Neural crest cell (in vitro differentiated cells): ENCODE measurements around the gene ZNF557. TPM values are rescaled to one million over a fixed set of nuclear protein-coding genes. Genes with fewer than 3 reads are reported as not detected.
A peak's percentile ranks its signal among the peaks of the same experiment; 100 is the strongest.
"Not testable (repeated sequence)": the region's sequence is repeated elsewhere in the genome, so short reads cannot be mapped to it uniquely, and the experiment has no call there.

Experiments used
- DNase-seq: peaks from one replicate; pipeline ENCODE4 v3.0.0; 2021; ENCODE audit warnings: low read depth, mixed read lengths, low spot score
- H3K27ac Mint-ChIP-seq: one replicate; pipeline ENCODE4 v1.8.0; 2021; ENCODE audit warnings: mild to moderate bottlenecking, mixed read lengths; ENCODE audit not compliant: unreplicated experiment
- H3K27me3 Mint-ChIP-seq: 2 replicates; pipeline ENCODE4 v1.8.0; 2021; ENCODE audit warnings: low read depth, mild to moderate bottlenecking, mixed read lengths
- H3K36me3 Mint-ChIP-seq: 2 replicates; pipeline ENCODE4 v1.8.0; 2021; ENCODE audit warnings: low read depth, mild to moderate bottlenecking, mixed read lengths
- H3K4me1 Mint-ChIP-seq: 2 replicates; pipeline ENCODE4 v1.8.0; 2021; ENCODE audit warnings: mixed read lengths
- H3K4me3 Mint-ChIP-seq: one replicate; pipeline ENCODE4 v1.8.0; 2021; ENCODE audit warnings: mild to moderate bottlenecking, mixed read lengths
- H3K9me3 Mint-ChIP-seq: 2 replicates; pipeline ENCODE4 v1.8.0; 2021; ENCODE audit warnings: mixed read lengths
- long read RNA-seq: library from polyadenylated mRNA; unstranded; transcript quantifications from one replicate; pipeline ENCODE4 v2.0.0, GENCODE V29; 2020
- total RNA-seq: library from RNA; stranded (reverse); gene quantifications from 2 replicates; pipeline ENCODE4 v1.2.1, GENCODE V29; 2021
- TF ChIP-seq, protein P1 (sequence below): fragments of 200-600 bp; sonication (generic); conservative IDR thresholded peaks from 2 replicates; pipeline ENCODE4 v1.5.0; 2021; ENCODE audit warnings: antibody characterized with exemption, mild to moderate bottlenecking

Gene ZNF557
- 13.9 and 14.0 TPM in 2 replicates for total RNA-seq
- long read RNA-seq, full-length matches to known transcripts, result 31 of 38 reads
- long read RNA-seq, partial matches to known transcripts, result 0 of 38 reads
- long read RNA-seq, other reads (novel, unspliced or antisense), result 7 of 38 reads

DNA sequence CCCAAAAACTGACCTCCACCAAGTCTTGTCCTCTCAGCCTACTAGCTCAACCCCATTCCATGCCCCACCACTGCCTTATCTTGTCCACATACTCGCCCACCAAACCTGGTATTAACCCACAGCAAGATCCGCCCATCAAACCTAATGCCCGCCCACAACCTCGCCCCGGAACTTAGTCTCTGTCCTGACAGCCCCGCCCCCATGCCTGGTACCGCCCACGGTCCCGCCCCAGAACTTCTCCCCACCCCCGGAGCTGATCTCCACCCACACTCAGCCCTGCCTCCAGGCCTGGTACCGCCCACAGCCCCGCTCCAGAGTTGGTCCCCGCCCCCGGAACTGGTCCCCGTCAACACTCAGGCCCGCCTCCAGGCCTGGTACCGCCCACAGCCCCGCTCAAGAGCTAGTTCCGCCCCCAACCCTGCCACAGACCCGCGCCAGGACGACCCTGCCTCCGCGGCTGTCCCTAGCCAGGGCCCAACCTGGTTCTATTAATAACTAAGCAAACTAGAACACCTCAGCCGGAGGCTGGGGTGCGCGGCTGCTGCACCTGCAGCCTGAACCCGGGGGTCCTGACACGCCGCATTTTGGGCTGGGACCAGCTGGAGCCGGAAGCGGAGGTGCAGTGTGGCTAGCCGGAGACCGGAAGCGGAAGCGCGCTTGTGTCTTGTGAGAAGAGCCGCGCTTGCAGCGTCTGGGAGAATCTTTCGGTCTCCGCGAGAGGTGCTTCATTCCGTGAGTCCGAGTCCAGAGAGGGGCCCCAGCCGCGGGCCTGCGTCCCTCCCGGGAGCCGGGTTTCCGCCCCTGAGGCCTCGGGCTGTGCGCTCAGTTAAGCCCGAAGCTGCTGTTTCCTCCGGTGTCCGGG is at the start of gene ZNF557:
TSS of gene ZNF557 (plus strand) at position 662 of the 862 bp plus-strand sequence. CDS start 5,372 bp downstream, outside the sequence.
- DNase-seq, result peak; percentile 97
- peak within 1 kb of the TSS; percentile 92 for H3K27ac Mint-ChIP-seq
- peaks cover 12% of the 10 kb centered on the region for H3K4me1 Mint-ChIP-seq
- H3K4me3 Mint-ChIP-seq, result peak within 1 kb of the TSS; percentile 99
- H3K9me3 Mint-ChIP-seq, result peaks cover 3% of the 10 kb centered on the region
- H3K36me3 Mint-ChIP-seq, result peaks cover 15% of the 10 kb centered on the region
- H3K27me3 Mint-ChIP-seq, result peaks cover 8% of the 10 kb centered on the region
- TF ChIP-seq, protein P1, sequence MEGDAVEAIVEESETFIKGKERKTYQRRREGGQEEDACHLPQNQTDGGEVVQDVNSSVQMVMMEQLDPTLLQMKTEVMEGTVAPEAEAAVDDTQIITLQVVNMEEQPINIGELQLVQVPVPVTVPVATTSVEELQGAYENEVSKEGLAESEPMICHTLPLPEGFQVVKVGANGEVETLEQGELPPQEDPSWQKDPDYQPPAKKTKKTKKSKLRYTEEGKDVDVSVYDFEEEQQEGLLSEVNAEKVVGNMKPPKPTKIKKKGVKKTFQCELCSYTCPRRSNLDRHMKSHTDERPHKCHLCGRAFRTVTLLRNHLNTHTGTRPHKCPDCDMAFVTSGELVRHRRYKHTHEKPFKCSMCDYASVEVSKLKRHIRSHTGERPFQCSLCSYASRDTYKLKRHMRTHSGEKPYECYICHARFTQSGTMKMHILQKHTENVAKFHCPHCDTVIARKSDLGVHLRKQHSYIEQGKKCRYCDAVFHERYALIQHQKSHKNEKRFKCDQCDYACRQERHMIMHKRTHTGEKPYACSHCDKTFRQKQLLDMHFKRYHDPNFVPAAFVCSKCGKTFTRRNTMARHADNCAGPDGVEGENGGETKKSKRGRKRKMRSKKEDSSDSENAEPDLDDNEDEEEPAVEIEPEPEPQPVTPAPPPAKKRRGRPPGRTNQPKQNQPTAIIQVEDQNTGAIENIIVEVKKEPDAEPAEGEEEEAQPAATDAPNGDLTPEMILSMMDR, result no peak

DNA sequence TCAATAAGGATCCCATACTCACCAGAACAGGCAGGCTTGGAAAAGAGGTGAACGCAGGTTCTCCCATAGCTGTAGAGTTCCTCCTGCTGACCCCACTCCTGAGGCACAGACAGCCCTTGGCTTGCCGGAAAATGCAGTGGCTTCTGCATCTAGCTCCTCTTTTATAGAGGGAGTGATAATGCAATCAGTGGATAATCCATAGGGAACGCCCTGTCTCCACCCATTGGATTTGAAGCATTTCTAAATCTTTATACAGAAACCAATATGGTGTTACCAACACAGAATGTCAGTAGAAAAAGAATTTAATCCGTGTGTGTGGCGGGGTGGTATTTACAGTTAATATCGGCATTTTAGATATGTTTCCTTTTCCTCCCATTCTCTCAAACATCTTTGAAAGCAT is 48.2 kb upstream of the ZNF557 start, which contains the start of gene MBD3L2B:
TSS of gene MBD3L2B (minus strand) at position 101 of the 400 bp plus-strand sequence. CDS start at position 67, 34 bp downstream.
- not testable (repeated sequence) for DNase-seq, H3K27me3 Mint-ChIP-seq, H3K27ac Mint-ChIP-seq, H3K4me1 Mint-ChIP-seq, H3K36me3 Mint-ChIP-seq, H3K4me3 Mint-ChIP-seq, H3K9me3 Mint-ChIP-seq

DNA sequence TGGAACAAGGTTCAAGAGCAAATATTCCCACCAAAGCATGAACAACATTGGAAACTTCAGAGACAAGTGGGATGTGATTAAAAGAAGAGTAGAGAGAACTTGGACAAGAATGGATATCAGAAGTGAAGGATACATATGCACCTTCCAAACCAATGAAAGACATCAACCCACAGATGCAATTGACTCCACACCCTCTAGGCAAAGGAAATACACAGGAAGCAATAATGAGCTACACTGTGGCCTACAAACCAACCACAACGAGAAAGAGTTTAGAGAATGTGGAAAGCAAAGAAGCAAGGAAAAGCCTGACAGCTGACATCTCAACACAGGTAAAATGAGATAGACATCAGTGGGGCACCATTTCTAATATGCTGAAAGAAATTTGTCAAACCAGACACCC is 40.7 kb upstream of the ZNF557 start:
- H3K36me3 Mint-ChIP-seq, DNase-seq, H3K4me3 Mint-ChIP-seq, H3K9me3 Mint-ChIP-seq, H3K4me1 Mint-ChIP-seq, H3K27me3 Mint-ChIP-seq, H3K27ac Mint-ChIP-seq: not testable (repeated sequence)

DNA sequence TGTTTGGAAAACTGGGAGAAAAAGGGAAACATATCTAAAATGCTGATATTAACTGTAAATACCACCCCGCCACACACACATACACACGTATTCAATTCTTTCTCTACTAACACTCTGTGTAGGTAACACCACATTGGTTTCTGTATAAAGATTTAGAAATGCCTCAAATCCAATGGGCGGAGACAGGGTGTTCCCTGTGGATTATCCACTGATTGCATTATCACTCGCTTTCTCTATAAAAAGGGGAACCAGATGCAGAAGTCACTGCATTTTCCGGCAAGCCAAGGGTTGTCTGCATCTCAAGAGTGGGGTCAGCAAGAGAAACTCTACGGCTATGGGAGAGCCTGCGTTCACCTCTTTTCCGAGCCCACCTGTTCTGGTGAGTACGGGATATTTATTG is 39.2 kb upstream of the ZNF557 start, which contains the start of gene MBD3L5:
TSS of gene MBD3L5 (plus strand) at position 301 of the 400 bp plus-strand sequence. CDS start at position 335, 34 bp downstream.
- H3K4me3 Mint-ChIP-seq, DNase-seq, H3K9me3 Mint-ChIP-seq, H3K27me3 Mint-ChIP-seq, H3K36me3 Mint-ChIP-seq, H3K27ac Mint-ChIP-seq, H3K4me1 Mint-ChIP-seq: not testable (repeated sequence)

DNA sequence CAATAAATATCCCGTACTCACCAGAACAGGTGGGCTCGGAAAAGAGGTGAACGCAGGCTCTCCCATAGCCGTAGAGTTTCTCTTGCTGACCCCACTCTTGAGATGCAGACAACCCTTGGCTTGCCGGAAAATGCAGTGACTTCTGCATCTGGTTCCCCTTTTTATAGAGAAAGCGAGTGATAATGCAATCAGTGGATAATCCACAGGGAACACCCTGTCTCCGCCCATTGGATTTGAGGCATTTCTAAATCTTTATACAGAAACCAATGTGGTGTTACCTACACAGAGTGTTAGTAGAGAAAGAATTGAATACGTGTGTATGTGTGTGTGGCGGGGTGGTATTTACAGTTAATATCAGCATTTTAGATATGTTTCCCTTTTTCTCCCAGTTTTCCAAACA is 29.4 kb upstream of the ZNF557 start, which contains the start of gene MBD3L4:
TSS of gene MBD3L4 (minus strand) at position 101 of the 400 bp plus-strand sequence. CDS start at position 66, 35 bp downstream.
- not testable (repeated sequence) for H3K4me3 Mint-ChIP-seq, DNase-seq, H3K27me3 Mint-ChIP-seq, H3K36me3 Mint-ChIP-seq, H3K27ac Mint-ChIP-seq, H3K4me1 Mint-ChIP-seq, H3K9me3 Mint-ChIP-seq

DNA sequence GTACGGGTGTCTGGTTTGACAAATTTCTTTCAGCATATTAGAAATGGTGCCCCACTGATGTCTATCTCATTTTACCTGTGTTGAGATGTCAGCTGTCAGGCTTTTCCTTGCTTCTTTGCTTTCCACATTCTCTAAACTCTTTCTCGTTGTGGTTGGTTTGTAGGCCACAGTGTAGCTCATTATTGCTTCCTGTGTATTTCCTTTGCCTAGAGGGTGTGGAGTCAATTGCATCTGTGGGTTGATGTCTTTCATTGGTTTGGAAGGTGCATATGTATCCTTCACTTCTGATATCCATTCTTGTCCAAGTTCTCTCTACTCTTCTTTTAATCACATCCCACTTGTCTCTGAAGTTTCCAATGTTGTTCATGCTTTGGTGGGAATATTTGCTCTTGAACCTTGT is 27.9 kb upstream of the ZNF557 start:
- not testable (repeated sequence) for H3K27me3 Mint-ChIP-seq, H3K9me3 Mint-ChIP-seq, H3K27ac Mint-ChIP-seq, H3K36me3 Mint-ChIP-seq, DNase-seq, H3K4me1 Mint-ChIP-seq, H3K4me3 Mint-ChIP-seq

DNA sequence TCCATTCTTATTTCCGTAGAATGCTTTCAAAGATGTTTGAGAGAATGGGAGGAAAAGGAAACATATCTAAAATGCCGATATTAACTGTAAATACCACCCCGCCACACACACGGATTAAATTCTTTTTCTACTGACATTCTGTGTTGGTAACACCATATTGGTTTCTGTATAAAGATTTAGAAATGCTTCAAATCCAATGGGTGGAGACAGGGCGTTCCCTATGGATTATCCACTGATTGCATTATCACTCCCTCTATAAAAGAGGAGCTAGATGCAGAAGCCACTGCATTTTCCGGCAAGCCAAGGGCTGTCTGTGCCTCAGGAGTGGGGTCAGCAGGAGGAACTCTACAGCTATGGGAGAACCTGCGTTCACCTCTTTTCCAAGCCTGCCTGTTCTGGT is 20.5 kb upstream of the ZNF557 start, which contains the start of gene MBD3L2:
TSS of gene MBD3L2 (plus strand) at position 301 of the 400 bp plus-strand sequence. CDS start at position 354, 53 bp downstream.
- not testable (repeated sequence) for H3K4me1 Mint-ChIP-seq, H3K27me3 Mint-ChIP-seq, DNase-seq, H3K36me3 Mint-ChIP-seq, H3K27ac Mint-ChIP-seq, H3K4me3 Mint-ChIP-seq, H3K9me3 Mint-ChIP-seq

DNA sequence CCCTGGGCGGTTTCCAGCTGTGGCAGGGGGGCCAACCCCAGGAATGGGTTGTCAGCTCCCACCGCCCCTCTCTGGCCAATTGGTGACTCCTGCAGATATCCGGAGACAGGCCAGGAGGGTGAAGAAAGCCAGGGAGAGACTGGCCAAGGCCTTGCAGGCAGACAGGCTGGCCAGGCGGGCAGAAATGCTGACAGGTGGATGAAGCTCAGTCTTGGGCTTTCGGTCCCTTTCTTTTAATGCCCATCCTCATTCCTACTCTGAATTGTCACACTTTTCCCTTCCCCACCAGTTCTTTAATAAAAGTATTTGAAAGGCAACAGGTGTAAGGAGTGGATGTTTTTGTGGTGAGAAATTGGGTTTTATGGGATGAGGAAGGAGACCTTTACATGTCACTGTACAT is 18.1 kb upstream of the ZNF557 start:
- H3K27ac Mint-ChIP-seq, H3K36me3 Mint-ChIP-seq, H3K9me3 Mint-ChIP-seq, H3K4me3 Mint-ChIP-seq, H3K4me1 Mint-ChIP-seq, DNase-seq, H3K27me3 Mint-ChIP-seq: not testable (repeated sequence)

DNA sequence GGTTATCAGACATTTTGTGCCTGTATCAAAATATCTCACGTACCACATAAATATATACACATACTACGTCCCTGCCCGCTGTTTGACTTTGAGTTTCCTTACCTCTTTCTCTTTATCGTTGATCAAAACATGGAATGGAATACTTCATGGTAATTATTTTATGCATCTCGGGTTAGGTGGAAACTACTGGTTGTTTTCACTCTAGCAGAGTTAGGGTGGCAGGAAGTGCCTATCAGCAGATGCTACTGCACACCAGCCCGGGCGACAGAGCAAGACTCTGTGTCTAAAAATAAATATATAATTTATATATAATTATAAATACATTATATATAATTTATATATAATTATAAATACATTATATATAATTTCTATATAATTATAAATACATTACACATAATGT is 16.6 kb upstream of the ZNF557 start:
- H3K4me3 Mint-ChIP-seq, H3K4me1 Mint-ChIP-seq, H3K9me3 Mint-ChIP-seq, H3K36me3 Mint-ChIP-seq, DNase-seq, H3K27me3 Mint-ChIP-seq, H3K27ac Mint-ChIP-seq: not testable (repeated sequence)

DNA sequence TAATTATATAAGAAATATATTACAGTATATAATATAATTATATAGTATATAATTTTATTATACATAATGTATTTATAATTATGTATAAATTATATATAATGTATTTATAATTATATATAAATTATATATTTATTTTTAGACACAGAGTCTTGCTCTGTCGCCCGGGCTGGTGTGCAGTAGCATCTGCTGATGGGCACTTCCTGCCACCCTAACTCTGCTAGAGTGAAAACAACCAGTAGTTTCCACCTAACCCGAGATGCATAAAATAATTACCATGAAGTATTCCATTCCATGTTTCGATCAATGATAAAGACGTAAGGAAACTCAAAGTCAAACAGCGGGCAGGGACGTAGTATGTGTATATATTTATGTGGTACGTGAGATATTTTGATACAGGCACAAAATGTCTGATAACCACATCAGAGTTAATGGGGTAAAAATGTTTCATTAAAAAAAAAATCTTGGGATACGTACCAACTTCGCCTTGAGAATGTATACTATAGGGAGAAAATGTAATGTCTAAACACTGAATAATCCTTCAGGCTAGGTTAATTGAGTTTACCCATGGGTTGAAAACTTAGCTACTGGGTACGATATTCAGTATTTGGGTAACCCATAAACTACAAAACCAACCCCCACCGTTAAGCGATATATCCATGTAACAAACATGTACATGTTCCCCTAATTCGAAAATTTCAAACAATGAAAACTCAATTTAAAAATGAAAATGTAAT is 14.7 kb upstream of the ZNF557 start:
- H3K4me1 Mint-ChIP-seq, H3K4me3 Mint-ChIP-seq, DNase-seq, H3K36me3 Mint-ChIP-seq, H3K27ac Mint-ChIP-seq, H3K9me3 Mint-ChIP-seq, H3K27me3 Mint-ChIP-seq: not testable (repeated sequence)

DNA sequence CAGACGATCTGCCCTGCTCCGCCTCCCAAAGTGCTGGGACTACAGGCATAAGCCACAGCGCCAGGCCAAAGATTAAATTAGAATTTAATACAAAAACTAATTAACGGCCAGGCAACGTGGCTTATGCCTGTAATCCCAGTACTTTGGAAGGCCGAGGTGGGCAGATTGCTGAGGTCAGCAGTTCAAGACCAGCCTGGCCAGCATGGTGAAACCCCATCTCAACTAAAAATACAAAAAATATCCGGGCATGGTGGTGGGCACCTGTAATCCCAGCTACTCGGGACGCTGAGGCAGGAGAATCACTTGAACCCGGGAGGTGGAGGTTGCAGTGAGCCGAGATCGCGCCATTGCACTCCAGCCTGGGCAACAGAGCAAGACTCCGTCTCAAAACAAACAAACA is 13.8 kb upstream of the ZNF557 start:
- not testable (repeated sequence) for H3K9me3 Mint-ChIP-seq, H3K4me1 Mint-ChIP-seq, H3K27ac Mint-ChIP-seq, H3K4me3 Mint-ChIP-seq, H3K27me3 Mint-ChIP-seq, DNase-seq, H3K36me3 Mint-ChIP-seq

DNA sequence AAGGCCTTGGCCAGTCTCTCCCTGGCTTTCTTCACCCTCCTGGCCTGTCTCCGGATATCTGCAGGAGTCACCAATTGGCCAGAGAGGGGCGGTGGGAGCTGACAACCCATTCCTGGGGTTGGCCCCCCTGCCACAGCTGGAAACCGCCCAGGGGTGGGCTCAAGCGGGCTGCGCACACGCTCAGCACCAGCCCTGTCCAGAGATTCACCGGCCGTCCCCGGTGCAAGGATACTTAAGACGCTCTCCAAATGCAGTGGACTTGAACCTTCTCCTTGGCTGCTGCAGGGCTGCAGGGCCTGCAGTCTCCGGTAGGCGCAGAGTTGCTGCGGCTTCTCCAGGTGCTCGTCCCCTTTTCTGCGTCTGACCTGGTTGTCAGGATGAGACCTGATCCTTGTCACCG is 13.1 kb upstream of the ZNF557 start:
- not testable (repeated sequence) for H3K27ac Mint-ChIP-seq, H3K4me3 Mint-ChIP-seq, DNase-seq, H3K4me1 Mint-ChIP-seq, H3K27me3 Mint-ChIP-seq, H3K36me3 Mint-ChIP-seq, H3K9me3 Mint-ChIP-seq
